ENCODE measurements around the gene PLEKHH1. TPM values are rescaled to one million over a fixed set of nuclear protein-coding genes. Genes with fewer than 3 reads are reported as not detected.

PLEKHH1 gene
- total RNA-seq, 2 experiments from 2014 or later = 0.42 to 0.99 TPM

DNA sequence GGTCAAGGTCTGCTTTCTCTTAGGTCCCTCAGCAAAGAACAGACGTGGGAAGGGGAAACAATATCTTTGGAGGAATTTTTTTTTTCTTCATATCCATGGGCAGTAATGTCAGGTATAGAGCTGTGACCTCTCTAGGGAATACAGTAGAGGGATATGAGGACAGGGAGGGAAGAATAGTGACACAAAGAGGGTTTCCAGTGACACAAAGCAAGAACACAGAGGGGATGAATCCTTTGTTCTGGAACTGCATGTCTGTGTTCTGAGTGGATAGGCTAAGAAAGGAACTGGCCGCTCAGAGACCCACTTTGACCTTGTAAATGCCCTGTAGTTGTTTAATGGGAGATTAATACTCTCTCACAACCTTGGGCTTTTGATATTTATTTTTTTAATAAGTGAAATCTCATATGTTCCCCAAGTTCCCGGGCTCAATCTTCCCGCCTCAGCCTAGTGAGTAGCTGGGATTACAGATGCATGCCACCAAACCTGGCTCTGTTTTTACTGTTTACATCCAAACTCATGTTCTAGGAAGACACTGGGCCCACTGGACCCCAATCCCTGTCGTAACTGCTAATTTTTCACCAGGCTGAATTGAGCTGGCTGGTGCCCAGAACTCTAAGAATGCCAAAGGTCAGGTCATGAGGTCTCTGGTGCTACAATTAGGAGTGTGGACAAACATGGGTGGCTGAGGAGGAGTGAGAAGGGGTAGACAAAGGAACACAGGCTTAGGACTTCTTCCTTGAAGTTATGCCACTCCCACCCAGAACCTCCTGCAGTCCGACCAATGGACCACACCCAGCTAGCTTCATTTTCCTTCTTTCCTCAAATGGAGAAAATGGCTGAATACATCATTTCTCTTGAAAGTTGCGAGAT is 9.1 kb upstream of the PLEKHH1 start:
- DNase-seq (no peak), ATAC-seq (no peak)
- Mint-ChIP-seq H3K36me3 (ENCODE audit: low read depth) (no peaks in the 10 kb centered on the region), H3K27ac (no peak overlapping the region), H3K4me1 (ENCODE audit: low read depth) (no peaks in the 10 kb centered on the region), H3K4me3 (no peak overlapping the region), H3K27me3 (ENCODE audit: low read depth) (peaks cover 55% of the 10 kb centered on the region), H3K9me3 (ENCODE audit: insufficient read depth) (no peaks in the 10 kb centered on the region)
- ChIA-PET POLR2A (no interaction called here), CTCF (interaction anchor here (0.7 to 5.3 kb wide), 3 partner anchors 12 to 180 kb away, joined by 3 to 77 read pairs (median 4); no protein-coding TSS in a partner anchor)

DNA sequence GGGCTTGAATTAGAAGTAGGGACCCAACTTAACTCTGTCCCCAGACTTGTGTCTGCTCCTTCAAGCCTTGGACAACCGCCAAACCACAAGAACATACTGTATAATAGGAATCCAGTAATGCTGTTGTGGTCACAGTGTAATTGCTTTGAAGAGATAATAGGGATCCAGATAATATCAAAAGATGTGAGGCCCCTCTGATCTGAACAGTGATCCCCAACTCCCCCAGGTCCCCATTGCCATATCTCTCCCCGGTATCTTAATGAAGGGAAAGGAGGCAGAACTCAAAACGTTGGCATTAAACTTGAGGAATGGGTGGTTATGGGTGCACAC is 8.5 kb upstream of the PLEKHH1 start:
- DNase-seq (no peak), ATAC-seq (no peak)
- CTCF ChIA-PET = interaction anchor here (2.0 to 5.3 kb wide), 4 partner anchors 11 to 46 kb away, joined by 4 to 77 read pairs (median 19); no protein-coding TSS in a partner anchor
- Mint-ChIP-seq H3K27ac (no peak overlapping the region), H3K4me1 (ENCODE audit: low read depth) (no peaks in the 10 kb centered on the region), H3K36me3 (ENCODE audit: low read depth) (no peaks in the 10 kb centered on the region), H3K4me3 (no peak overlapping the region), H3K9me3 (ENCODE audit: insufficient read depth) (no peaks in the 10 kb centered on the region), H3K27me3 (ENCODE audit: low read depth) (peaks cover 56% of the 10 kb centered on the region)
- POLR2A ChIA-PET = no interaction called here

DNA sequence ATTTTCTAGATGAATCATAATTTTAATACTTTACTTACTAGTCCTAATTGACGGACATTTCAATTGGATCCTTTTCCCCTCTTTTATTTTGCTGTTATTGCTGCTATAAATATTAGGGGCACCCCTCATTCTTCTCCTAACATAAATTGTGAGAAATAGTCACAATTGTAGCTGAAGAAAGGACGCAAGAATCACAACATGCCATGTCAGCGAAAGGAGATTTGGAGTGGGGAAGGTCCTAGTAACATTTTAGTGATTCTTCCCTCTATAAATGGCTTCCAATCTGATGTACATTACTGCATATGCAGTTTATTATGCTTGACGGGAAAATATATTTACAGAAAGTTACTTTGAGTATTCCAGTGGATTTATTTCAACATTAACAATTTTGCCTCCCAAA is 7.7 kb upstream of the PLEKHH1 start:
- Mint-ChIP-seq H3K27ac (no peak overlapping the region), H3K9me3 (ENCODE audit: insufficient read depth) (no peaks in the 10 kb centered on the region), H3K4me3 (no peak overlapping the region), H3K27me3 (ENCODE audit: low read depth) (peaks cover 56% of the 10 kb centered on the region), H3K36me3 (ENCODE audit: low read depth) (no peaks in the 10 kb centered on the region), H3K4me1 (ENCODE audit: low read depth) (no peaks in the 10 kb centered on the region)
- DNase-seq (no peak), ATAC-seq (no peak)
- ChIA-PET POLR2A (no interaction called here), CTCF (interaction anchor here (0.9 to 6.3 kb wide), 13 partner anchors 9 to 178 kb away, joined by 3 to 77 read pairs (median 12); partner anchors contain the start of gene TMEM229B)

DNA sequence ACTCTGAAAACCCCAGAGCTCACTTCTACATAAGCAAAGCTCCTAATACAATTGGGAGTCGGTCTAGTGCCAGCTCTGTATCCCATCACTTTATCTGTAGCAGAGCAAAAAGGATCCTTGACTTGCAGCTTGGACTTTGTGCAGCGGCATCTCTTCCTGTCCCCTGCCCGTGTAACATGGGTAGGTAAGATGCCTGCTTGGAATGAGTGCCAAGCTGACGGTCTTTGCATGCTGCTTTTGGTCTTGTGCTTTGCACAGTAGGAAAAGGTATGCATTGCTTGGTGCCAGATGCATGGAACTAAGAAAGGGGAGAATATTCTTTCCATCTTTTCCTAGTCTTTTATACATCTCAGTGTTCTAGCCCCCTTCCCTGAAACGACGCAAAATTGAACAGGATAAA is 6.9 kb upstream of the PLEKHH1 start:
- no peak overlapping the region for H3K4me3 Mint-ChIP-seq
- ChIA-PET CTCF (interaction anchor here (0.9 to 6.3 kb wide), 26 partner anchors 9 to 177 kb away, joined by 3 to 77 read pairs (median 6); partner anchors contain the start of genes PIGH and TMEM229B), POLR2A (interaction anchor here (0.8 kb wide), 1 partner anchor 9 kb away, joined by 3 read pairs; no protein-coding TSS in a partner anchor)

DNA sequence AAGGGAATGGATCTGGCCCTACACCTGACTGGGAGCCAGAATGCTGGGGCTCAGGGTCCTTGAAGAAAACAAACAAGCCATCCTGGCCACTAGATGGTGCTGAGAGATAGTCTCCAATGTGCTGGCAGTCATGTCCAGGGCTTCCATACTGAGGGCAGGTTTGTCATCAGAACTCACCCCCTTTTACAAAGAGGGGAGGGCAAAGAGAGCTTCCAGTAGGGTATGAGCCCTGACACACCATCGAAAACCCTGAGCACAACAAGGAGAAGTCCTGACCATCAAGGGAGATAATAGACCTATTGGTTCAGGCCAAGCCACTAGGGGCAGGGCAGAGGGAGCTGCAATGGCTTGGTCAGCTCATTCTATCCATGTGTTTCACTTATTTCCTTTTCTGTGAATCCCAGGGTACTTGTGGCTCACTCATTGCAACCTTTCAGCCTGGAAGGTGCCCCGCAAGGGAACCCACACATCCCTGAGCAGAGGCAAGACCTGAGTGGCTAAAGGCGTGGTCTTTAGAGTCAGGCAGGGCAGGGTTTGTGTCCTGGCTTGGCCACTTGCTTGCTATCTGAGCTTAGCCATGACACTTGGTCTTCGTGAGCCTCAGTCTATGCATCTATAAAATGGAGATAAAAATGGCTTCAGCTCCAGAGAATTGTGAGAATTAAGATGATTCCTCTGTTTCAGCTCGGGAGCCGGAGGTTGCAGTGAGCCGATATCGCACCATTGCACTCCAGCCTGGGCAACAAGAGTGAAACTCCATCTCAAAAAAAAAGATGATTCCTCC is 6.2 kb upstream of the PLEKHH1 start:
- POLR2A ChIA-PET = interaction anchor here (0.8 to 1.2 kb wide), 2 partner anchors 9 to 44 kb away, joined by 3 to 4 read pairs; no protein-coding TSS in a partner anchor
- H3K27ac Mint-ChIP-seq = no peak overlapping the region

More for the DNA sequence above, 6.9 kb upstream of the PLEKHH1 start:
- DNase-seq (no peak), ATAC-seq (no peak)
- Mint-ChIP-seq H3K27me3 (ENCODE audit: low read depth) (peaks cover 58% of the 10 kb centered on the region), H3K9me3 (ENCODE audit: insufficient read depth) (no peaks in the 10 kb centered on the region), H3K36me3 (ENCODE audit: low read depth) (no peaks in the 10 kb centered on the region), H3K27ac (no peak overlapping the region), H3K4me1 (ENCODE audit: low read depth) (no peaks in the 10 kb centered on the region)

DNA sequence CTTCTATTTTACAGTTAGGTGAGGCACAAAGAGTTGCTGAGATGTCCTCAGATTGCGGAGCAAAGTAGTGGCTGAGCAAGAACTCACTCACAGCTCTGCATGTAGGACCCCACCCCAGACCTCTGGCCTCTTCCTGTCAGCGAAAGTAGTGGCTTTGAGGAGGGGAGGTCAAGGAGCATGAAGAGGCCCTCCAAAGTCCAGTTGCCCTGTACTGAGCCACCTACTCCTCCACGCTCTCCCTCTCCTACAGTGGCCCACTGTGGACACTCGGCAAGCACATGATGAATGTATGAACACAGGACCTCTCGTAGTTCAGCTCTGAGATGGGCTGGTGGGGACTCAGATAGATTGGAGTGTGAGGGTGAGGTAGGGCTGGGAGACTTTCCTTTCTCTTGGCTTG is 5.3 kb upstream of the PLEKHH1 start:
- Mint-ChIP-seq H3K9me3 (ENCODE audit: insufficient read depth) (no peaks in the 10 kb centered on the region), H3K27ac (no peak overlapping the region), H3K4me1 (ENCODE audit: low read depth) (peaks cover 4% of the 10 kb centered on the region), H3K36me3 (ENCODE audit: low read depth) (no peaks in the 10 kb centered on the region), H3K27me3 (ENCODE audit: low read depth) (peaks cover 60% of the 10 kb centered on the region), H3K4me3 (no peak overlapping the region)
- DNase-seq = no peak
- ChIA-PET CTCF (interaction anchor here (0.7 to 6.3 kb wide), 18 partner anchors 9 to 176 kb away, joined by 3 to 77 read pairs (median 6); partner anchors contain the start of gene PIGH), POLR2A (interaction anchor here (1.2 kb wide), 1 partner anchor 43 kb away, joined by 4 read pairs; no protein-coding TSS in a partner anchor)
- ATAC-seq = no peak

More for the DNA sequence above, 6.2 kb upstream of the PLEKHH1 start:
- peak; percentile 83 for ATAC-seq
- DNase-seq = peak; percentile 60
- H3K36me3 Mint-ChIP-seq (ENCODE audit: low read depth) = no peaks in the 10 kb centered on the region
- H3K27me3 Mint-ChIP-seq (ENCODE audit: low read depth) = peaks cover 56% of the 10 kb centered on the region
- H3K4me1 Mint-ChIP-seq (ENCODE audit: low read depth) = no peaks in the 10 kb centered on the region
- no peak overlapping the region for H3K4me3 Mint-ChIP-seq
- H3K9me3 Mint-ChIP-seq (ENCODE audit: insufficient read depth) = no peaks in the 10 kb centered on the region
- CTCF ChIA-PET = interaction anchor here (0.6 to 6.3 kb wide), 40 partner anchors 8 to 177 kb away, joined by 3 to 77 read pairs (median 5); partner anchors contain the start of genes ARG2, PIGH and TMEM229B

DNA sequence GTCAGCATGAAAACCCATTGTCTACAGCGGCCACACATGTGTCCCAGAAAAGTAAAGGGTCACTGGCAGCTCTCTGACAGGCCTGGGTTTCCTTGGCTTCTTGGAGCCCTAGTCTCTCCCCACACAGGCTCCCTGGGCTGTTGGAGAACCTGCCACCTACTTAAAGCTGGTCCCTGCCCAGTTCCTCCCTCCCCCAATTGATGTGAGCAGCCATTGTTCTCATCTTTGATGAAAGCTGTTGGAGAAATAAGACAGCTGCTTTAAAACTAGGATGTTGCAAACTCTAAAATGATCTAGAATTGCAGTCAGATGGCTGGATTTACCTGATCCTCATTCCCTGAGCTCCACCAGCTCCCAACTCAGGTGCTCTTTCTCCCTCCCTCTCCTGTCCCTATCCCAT is 4.8 kb upstream of the PLEKHH1 start:
- DNase-seq (no peak), ATAC-seq (no peak)
- ChIA-PET CTCF (interaction anchor here (0.7 to 6.3 kb wide), 8 partner anchors 11 to 139 kb away, joined by 3 to 77 read pairs (median 9); partner anchors contain the start of gene PIGH), POLR2A (no interaction called here)
- no peaks in the 10 kb centered on the region for H3K9me3 Mint-ChIP-seq (ENCODE audit: insufficient read depth)
- H3K27me3 Mint-ChIP-seq (ENCODE audit: low read depth) = peaks cover 59% of the 10 kb centered on the region
- H3K27ac Mint-ChIP-seq = no peak overlapping the region
- H3K4me3 Mint-ChIP-seq = no peak overlapping the region
- H3K36me3 Mint-ChIP-seq (ENCODE audit: low read depth) = no peaks in the 10 kb centered on the region
- H3K4me1 Mint-ChIP-seq (ENCODE audit: low read depth) = peaks cover 4% of the 10 kb centered on the region

DNA sequence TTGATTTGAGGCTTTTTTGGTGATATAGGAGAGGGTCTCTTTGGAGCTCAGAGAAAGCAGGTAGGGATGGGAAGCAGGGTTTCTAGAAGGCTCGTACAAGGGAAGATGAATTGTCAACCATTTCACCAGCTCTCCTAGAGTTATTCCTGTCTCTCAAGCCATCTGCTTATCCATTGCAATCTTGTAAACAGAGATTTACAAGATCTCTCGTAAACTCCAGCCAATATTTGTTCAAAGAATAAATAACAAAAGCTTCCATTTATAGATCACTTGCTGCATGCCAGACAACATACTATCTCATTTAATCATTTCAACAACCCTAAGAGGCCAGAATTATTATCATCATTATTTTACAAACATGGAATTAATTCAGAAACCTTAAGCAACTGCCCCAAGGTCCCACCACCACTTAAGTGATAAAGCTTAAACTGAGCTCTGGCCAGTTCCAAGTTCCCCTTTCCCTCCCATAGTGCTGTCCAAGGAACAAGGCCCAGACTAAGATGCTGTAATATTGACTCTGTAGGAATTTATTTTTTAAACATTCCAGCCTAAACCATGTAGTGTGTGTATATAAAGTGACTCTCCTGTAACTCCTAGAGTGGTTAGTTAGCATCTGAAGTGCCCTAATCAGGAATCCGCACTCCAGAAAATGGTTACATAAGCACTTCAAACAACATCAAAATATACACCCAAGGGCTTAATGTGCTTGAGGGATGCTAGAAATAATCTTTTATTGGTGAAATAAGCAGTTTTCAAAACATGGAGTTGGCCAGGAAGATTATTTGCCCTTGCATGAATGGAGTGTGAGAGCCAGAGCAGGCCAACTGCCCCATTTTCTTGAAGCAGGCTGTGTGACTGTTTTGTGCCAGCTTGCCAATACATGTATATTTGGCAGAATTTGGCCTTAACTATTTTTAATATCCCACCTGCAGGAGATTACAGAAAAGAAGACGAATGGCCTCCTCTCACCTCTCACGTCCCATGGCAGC is 2.8 kb upstream of the PLEKHH1 start:
- no peak for ATAC-seq
- Mint-ChIP-seq H3K27me3 (ENCODE audit: low read depth) (peaks cover 60% of the 10 kb centered on the region), H3K27ac (no peak overlapping the region), H3K9me3 (ENCODE audit: insufficient read depth) (no peaks in the 10 kb centered on the region), H3K36me3 (ENCODE audit: low read depth) (no peaks in the 10 kb centered on the region), H3K4me3 (no peak overlapping the region), H3K4me1 (ENCODE audit: low read depth) (peaks cover 8% of the 10 kb centered on the region)
- DNase-seq = no peak
- POLR2A ChIA-PET = interaction anchor here (0.7 kb wide), 1 partner anchor 9 kb away, joined by 3 read pairs; no protein-coding TSS in a partner anchor
- CTCF ChIA-PET = interaction anchor here (0.8 to 6.3 kb wide), 6 partner anchors 12 to 174 kb away, joined by 3 to 36 read pairs (median 4); no protein-coding TSS in a partner anchor

DNA sequence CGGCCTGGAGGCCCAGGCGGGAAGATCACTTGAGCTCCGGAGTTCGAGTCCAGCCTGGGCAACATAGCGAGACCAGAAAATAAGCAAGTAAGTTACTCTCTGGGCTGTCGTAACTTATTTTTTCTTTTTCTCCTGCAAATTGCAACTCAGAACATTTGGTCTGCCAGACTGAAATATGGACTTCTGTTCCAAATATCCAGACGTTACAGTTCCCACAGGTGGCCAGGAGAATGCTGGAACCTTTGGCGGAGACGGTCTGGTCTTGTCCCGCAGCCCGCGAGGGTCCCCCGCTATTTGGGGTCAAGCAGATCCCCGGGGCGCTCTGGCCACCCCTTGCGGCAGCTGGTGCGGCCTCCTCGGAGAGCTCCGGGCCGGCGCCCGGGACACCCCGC is 488 bp upstream of the PLEKHH1 start:
- POLR2A ChIA-PET = no interaction called here
- no peak for ATAC-seq

DNA sequence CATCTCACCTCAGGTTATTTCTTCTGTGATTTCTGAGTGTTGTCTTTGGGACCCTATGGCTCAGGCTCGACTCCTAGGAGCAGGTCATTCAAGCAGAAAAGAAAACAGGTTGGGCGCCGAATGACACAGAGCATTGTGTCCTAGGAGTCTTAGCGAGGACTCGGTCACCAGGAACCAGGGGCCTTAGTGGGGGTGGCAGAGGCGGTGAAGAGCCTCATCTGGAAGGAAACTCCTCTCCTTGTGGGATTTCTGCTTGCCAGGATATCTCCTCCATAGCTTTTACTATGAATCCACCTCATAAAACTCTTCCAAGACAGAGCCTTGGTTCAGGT is 630 bp downstream of the PLEKHH1 start:
- CTCF ChIA-PET = interaction anchor here (1.3 to 1.5 kb wide), 3 partner anchors 8 to 106 kb away, joined by 5 to 9 read pairs (median 9); no protein-coding TSS in a partner anchor
- Mint-ChIP-seq H3K4me1 (ENCODE audit: low read depth) (peaks cover 8% of the 10 kb centered on the region), H3K4me3 (peak overlapping the region; percentile 70), H3K27me3 (ENCODE audit: low read depth) (peaks cover 57% of the 10 kb centered on the region), H3K27ac (no peak overlapping the region), H3K36me3 (ENCODE audit: low read depth) (no peaks in the 10 kb centered on the region), H3K9me3 (ENCODE audit: insufficient read depth) (no peaks in the 10 kb centered on the region)
- ATAC-seq = no peak
- POLR2A ChIA-PET = no interaction called here
- DNase-seq = no peak

More for the DNA sequence above, 488 bp upstream of the PLEKHH1 start:
- peak overlapping the region; percentile 43 for H3K4me3 Mint-ChIP-seq
- no peaks in the 10 kb centered on the region for H3K9me3 Mint-ChIP-seq (ENCODE audit: insufficient read depth)
- no peak for DNase-seq
- H3K27ac Mint-ChIP-seq = no peak overlapping the region
- H3K4me1 Mint-ChIP-seq (ENCODE audit: low read depth) = peaks cover 8% of the 10 kb centered on the region
- peaks cover 60% of the 10 kb centered on the region for H3K27me3 Mint-ChIP-seq (ENCODE audit: low read depth)
- CTCF ChIA-PET = interaction anchor here (0.7 to 1.7 kb wide), 6 partner anchors 9 to 104 kb away, joined by 3 to 9 read pairs (median 4); partner anchors contain the start of gene PIGH
- H3K36me3 Mint-ChIP-seq (ENCODE audit: low read depth) = no peaks in the 10 kb centered on the region

All from activated CD8-positive, alpha-beta T cell treated with anti-CD3 and anti-CD28 coated beads, Interleukin-2, amount 10 ng/mL, durations not matched to agents 7 days and 5 days (primary cell).